K562 (cell line): Measurements from ENCODE around the gene ST3GAL3. TPM values are rescaled to one million over a fixed set of nuclear protein-coding genes. Genes with fewer than 3 reads are reported as not detected.
A peak's percentile ranks its signal among the peaks of the same experiment; 100 is the strongest.

Experiments used
- E2F3 ChIP-seq: fragments of 250-450 bp; sonication (Bioruptor Pico); IDR thresholded peaks from 2 replicates; pipeline ENCODE4 v1.4.0; 2020; ENCODE audit warnings: mild to moderate bottlenecking
- ELK3 ChIP-seq: fragments of 450-650 bp; formaldehyde crosslinking; IDR thresholded peaks from 2 replicates; pipeline ENCODE4 v1.4.0; 2020; ENCODE audit warnings: mild to moderate bottlenecking
- ETV5 ChIP-seq: sonication (generic); formaldehyde crosslinking; IDR thresholded peaks from 2 replicates; pipeline ENCODE4 v1.4.0; 2020; ENCODE audit warnings: low read depth, mild to moderate bottlenecking, missing genetic modification reagents
- GTF2E2 ChIP-seq: fragments of 200-800 bp; sonication (Bioruptor generic); IDR thresholded peaks from 2 replicates; pipeline ENCODE4 v1.6.1; 2016; ENCODE audit warnings: missing genetic modification characterization, missing compliant biosample characterization
- HDAC2 ChIP-seq: fragments of 450-650 bp; IDR thresholded peaks from 2 replicates; pipeline ENCODE4 v1.6.1; 2016; ENCODE audit warnings: mild to moderate bottlenecking
- TOE1 ChIP-seq, 2 experiments: fragments of 450-650 bp in 1 of 2; sonication (generic) in 1 of 2; formaldehyde crosslinking in 1 of 2; IDR thresholded peaks; 2 replicates each; pipeline versions ENCODE4 v1.7.1 to v1.8.0; 2016 to 2022; ENCODE audit warnings: borderline replicate concordance in 2 of 2, mild to moderate bottlenecking in 2 of 2, antibody characterized with exemption in 1 of 2, inconsistent platforms in 1 of 2, low read depth in 1 of 2, missing genetic modification reagents in 1 of 2, moderate library complexity in 1 of 2
- ZBTB40 ChIP-seq, 2 experiments: fragments of 450-650 bp in 1 of 2; sonication (generic) in 1 of 2; formaldehyde crosslinking in 1 of 2; IDR thresholded peaks; 2 replicates each; pipeline versions ENCODE4 v1.7.1 to v1.9.0; 2016 to 2022; ENCODE audit warnings: inconsistent platforms in 1 of 2, mild to moderate bottlenecking in 1 of 2, missing genetic modification reagents in 1 of 2
- polyA plus RNA-seq, 8 experiments: library from polyadenylated mRNA; depleted of rRNA in 4 of 8; stranded (reverse) in 5 of 8; unstranded in 3 of 8; fragments of >200 nt; fragmentation: Nextera tagmentation in 2 of 8; fragmentation: Illumina TruSeq in 1 of 8; extraction: Ambion mirVana in 2 of 8; extraction: Trizol in 1 of 8; gene quantifications; 2 replicates each; pipeline versions ENCODE4 v1.2.1 to v1.2.3, GENCODE V29; 2011 to 2014; ENCODE audit warnings: inconsistent platforms in 1 of 8, missing spikeins in 1 of 8
- total RNA-seq, 7 experiments: library from RNA; depleted of rRNA in 6 of 7; stranded (reverse); fragments of >200 nt in 6 of 7; fragmentation: Illumina TruSeq in 2 of 7; extraction: Trizol in 2 of 7; gene quantifications; 2 replicates each; pipeline versions ENCODE4 v1.2.1 to v1.2.3, GENCODE V29; 2011 to 2021; ENCODE audit warnings: low replicate concordance in 1 of 7

Gene ST3GAL3
- total and polyA plus RNA-seq, 9 of the 15 experiments (the other 6 are each of a cell fraction or from before 2014, with no cell fraction given), result 1.2 to 18.9 (median 11.0) TPM

GRCh38 chr1:43834280-43835081 lies 127.1 kb downstream of the ST3GAL3 start (continued):
- TF ChIP-seq ZBTB40 (IDR thresholded peaks at IDR 0.05) (peak; percentile 82), ZBTB40 (CRISPR knock-in tag; IDR thresholded peaks at IDR 0.05) (no peak), ETV5 (CRISPR knock-in tag) (peak; percentile 70), GTF2E2 (tag) (peak; percentile 73; the same call in 1 of the 2 replicates), E2F3 (CRISPR knock-in tag) (no peak), TOE1 (IDR thresholded peaks at IDR 0.05; ENCODE audit: borderline replicate concordance) (no peak; the same call in 1 of the 2 replicates), TOE1 (CRISPR knock-in tag; IDR thresholded peaks at IDR 0.05; ENCODE audit: borderline replicate concordance, low read depth) (no peak), ELK3 (CRISPR knock-in tag) (no peak), HDAC2 (peak; percentile 54; the same call in 1 of the 2 replicates)
